ENCODE measurements around the gene CAPSL.

Gene CAPSL

DNA sequence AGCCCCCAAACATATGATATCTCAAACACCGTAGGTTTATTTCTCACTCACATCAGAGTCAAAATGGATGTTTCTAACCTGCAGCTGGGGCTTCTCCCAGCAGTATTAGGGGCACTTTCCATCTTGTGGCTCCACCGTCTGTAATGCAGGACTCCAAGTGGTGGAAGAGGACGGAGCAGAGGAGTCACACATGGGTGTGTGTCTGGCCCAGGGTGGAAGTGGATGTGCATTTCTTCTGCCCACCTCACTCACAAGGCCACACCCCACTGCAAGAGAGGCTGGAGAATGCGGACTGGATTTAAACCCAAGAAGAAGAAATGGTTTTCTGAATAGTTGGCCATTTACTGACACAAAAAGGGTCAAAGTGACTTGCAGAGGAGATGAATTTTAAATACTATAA, 67.8 kb downstream of the CAPSL start:
- H3K27ac ChIP-seq, result no peak overlapping the region
- TF ChIP-seq, protein P1, sequence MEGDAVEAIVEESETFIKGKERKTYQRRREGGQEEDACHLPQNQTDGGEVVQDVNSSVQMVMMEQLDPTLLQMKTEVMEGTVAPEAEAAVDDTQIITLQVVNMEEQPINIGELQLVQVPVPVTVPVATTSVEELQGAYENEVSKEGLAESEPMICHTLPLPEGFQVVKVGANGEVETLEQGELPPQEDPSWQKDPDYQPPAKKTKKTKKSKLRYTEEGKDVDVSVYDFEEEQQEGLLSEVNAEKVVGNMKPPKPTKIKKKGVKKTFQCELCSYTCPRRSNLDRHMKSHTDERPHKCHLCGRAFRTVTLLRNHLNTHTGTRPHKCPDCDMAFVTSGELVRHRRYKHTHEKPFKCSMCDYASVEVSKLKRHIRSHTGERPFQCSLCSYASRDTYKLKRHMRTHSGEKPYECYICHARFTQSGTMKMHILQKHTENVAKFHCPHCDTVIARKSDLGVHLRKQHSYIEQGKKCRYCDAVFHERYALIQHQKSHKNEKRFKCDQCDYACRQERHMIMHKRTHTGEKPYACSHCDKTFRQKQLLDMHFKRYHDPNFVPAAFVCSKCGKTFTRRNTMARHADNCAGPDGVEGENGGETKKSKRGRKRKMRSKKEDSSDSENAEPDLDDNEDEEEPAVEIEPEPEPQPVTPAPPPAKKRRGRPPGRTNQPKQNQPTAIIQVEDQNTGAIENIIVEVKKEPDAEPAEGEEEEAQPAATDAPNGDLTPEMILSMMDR (conservative IDR thresholded peaks at IDR 0.05), result no peak

DNA sequence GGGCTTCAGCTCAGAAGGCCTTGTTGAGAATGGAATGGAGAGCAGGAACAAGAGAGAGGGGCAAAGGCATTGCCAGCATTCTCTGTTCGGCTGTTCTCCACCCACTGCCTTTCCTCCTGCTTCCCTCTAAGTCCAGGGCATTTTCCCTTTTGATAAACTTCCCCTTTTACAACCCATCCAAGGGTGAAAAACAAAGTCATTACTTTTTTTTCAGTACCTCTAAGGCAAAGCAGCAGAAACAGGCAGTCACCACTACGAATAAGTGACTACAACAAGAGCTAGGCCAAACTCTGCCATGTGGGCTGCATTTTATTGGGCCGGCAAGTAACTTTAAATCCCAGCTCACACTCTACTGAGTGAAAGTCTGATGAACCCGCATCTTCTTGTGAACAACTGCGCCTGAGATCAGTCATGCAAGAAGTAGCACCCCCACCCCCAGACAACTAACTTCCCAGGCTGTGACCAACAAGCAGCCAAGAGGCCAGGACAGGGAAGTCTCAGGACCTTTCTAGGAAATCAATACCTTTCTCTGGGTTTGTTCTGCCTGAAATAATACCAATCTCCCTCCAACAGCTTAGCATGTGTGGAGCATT, 68.6 kb downstream of the CAPSL start:
- TF ChIP-seq, protein P1 (conservative IDR thresholded peaks at IDR 0.05), result no peak
- H3K27ac ChIP-seq, result no peak overlapping the region

DNA sequence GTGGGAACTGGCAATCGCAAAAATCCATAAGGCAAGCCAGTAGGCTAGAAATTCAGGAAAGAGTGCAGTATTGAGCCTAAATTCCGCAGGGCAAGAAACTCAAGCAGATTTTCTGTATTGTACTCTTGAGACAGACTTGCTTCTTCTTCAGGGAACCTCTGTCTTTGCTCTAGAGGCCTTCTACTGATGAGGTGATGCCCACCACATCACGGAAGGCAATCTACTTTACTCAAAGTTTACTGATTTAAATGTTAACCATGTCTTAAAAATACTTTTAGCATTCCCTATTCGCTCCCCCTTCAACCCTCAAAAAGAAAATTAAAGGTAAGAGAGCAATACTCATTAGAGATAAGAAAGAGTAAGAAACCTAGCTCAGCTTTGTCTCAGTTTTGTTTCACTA, 70.4 kb downstream of the CAPSL start:
- H3K27ac ChIP-seq, result no peak overlapping the region
- TF ChIP-seq, protein P1 (conservative IDR thresholded peaks at IDR 0.05), result no peak

DNA sequence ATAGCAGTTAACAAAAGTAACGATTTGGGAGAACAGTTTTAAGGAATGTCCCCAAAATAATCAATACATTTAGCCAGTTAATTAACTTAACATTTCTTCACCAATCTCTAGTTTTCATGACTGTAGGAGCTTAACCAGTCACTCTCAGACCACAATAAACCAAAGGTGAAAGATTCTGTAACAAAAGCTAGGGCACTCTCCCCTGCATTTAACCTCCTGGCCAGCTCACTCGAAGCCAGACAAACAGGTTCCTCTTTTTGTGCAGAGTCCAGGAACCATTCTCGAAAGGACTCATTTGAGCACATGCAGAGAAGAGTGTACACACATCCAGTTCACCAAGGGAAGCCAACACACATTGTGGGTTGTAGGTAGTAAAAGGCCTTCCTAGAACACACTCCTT, 75.3 kb downstream of the CAPSL start:
- TF ChIP-seq, protein P1 (conservative IDR thresholded peaks at IDR 0.05), result no peak
- no peak overlapping the region; the same call in 1 of the 2 replicates for H3K27ac ChIP-seq

DNA sequence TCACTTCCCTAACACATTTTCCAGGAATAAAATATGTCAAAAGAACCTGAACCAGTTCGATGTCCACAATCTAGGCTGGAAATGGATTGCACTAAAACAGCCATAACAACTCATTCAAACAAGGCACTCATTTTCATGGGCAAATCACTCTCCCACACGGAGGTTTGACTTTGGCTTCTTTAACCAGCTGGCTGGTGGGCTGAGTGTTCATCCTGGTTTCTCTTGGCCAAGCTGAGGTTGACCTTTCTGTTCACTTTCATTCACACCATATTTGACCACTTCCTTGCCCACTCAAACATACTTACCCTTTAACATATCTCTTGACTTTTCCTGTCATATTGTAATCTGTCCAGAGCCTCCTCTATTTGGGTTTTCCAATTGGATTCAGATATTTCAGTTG, 76.3 kb downstream of the CAPSL start:
- H3K27ac ChIP-seq, result no peak overlapping the region
- TF ChIP-seq, protein P1 (conservative IDR thresholded peaks at IDR 0.05), result no peak

DNA sequence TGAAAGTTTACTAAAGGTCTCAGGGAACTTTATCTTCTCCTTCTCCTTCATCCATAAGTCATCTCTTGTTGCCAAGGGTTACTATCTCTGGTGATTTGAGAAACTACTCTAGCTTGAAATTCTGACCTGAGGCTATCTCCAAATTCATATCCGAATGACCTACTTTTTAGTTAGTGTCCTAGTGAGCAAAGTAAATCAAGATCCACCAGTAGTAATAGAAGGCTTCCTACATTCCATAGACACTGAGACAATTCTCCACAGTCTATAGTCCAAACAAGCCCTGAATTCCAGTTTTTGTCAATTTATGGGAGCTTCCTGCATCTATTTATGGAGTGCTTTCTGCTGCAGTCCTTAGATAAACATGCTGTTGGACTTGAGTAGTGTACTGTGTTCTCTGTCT, 76.7 kb downstream of the CAPSL start:
- no peak overlapping the region for H3K27ac ChIP-seq
- TF ChIP-seq, protein P1 (conservative IDR thresholded peaks at IDR 0.05), result no peak

DNA sequence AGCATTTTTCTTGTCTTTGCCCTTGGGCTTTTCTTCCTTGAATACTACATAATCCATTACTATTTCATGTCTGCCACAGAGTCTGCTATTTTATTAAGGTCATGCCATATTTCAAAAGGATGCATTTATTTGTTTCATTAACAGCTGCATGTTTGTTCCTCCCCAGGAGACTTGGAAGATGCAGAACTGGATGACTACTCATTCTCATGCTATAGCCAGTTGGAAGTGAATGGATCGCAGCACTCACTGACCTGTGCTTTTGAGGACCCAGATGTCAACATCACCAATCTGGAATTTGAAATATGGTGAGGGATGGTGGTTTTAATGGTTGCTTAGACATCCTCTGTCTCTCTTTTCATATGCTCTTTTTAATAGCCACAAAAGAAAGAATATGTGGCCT, 77.7 kb downstream of the CAPSL start:
- TF ChIP-seq, protein P1 (conservative IDR thresholded peaks at IDR 0.05), result no peak
- H3K27ac ChIP-seq, result no peak overlapping the region
